Measurements from ENCODE around the gene ASS1. TPM values are rescaled to one million over a fixed set of nuclear protein-coding genes. Genes with fewer than 3 reads are reported as not detected.

ASS1 gene
- total RNA-seq, 1 experiment from 2014 or later, result 40.3 TPM

DNA sequence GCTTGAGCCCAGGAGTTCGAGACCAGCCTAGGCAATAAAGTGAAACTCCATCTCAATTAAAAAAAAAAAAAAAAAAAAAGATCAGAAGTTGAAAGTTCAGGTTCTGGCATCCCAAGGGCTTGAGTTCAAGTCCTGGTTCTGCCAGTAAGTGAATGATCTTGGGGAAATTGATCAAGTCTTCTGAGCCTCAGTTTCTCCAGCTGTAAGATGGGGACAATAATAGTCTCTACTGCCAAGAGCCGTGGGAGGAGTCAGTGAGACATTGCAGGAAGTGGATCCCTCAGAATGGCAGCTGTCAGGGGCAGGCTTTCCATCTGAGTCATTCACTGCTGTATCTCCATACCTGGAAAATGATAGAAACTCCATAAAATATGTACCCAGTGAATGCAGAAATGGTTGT is 96.8 kb downstream of the ASS1 start:
- CTCF ChIA-PET, result interaction anchor here (0.7 kb wide), 1 partner anchor 9 kb away, joined by 4 read pairs; no protein-coding TSS in a partner anchor
- TF ChIP-seq, protein P1, sequence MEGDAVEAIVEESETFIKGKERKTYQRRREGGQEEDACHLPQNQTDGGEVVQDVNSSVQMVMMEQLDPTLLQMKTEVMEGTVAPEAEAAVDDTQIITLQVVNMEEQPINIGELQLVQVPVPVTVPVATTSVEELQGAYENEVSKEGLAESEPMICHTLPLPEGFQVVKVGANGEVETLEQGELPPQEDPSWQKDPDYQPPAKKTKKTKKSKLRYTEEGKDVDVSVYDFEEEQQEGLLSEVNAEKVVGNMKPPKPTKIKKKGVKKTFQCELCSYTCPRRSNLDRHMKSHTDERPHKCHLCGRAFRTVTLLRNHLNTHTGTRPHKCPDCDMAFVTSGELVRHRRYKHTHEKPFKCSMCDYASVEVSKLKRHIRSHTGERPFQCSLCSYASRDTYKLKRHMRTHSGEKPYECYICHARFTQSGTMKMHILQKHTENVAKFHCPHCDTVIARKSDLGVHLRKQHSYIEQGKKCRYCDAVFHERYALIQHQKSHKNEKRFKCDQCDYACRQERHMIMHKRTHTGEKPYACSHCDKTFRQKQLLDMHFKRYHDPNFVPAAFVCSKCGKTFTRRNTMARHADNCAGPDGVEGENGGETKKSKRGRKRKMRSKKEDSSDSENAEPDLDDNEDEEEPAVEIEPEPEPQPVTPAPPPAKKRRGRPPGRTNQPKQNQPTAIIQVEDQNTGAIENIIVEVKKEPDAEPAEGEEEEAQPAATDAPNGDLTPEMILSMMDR (IDR thresholded peaks at IDR 0.05; ENCODE audit: unreplicated experiment), result no peak
- intact Hi-C loops (cut with micrococcal nuclease; ENCODE audit: unreplicated experiment), result no loop called here
- no TSS peak for BruUV-seq (replicated peaks)
- H3K4me3 Mint-ChIP-seq (ENCODE audit: low read depth, unreplicated experiment), result no peak overlapping the region
- H3K36me3 Mint-ChIP-seq (ENCODE audit: insufficient read depth, unreplicated experiment), result no peaks in the 10 kb centered on the region
- H3K4me1 Mint-ChIP-seq (ENCODE audit: low read depth, unreplicated experiment), result peaks cover 9% of the 10 kb centered on the region
- no peak overlapping the region for H3K27ac Mint-ChIP-seq (ENCODE audit: unreplicated experiment)
- H3K27me3 Mint-ChIP-seq (ENCODE audit: unreplicated experiment), result peaks cover 82% of the 10 kb centered on the region
- no peak for DNase-seq
- no peaks in the 10 kb centered on the region for H3K9me3 Mint-ChIP-seq (ENCODE audit: low read depth, unreplicated experiment)

DNA sequence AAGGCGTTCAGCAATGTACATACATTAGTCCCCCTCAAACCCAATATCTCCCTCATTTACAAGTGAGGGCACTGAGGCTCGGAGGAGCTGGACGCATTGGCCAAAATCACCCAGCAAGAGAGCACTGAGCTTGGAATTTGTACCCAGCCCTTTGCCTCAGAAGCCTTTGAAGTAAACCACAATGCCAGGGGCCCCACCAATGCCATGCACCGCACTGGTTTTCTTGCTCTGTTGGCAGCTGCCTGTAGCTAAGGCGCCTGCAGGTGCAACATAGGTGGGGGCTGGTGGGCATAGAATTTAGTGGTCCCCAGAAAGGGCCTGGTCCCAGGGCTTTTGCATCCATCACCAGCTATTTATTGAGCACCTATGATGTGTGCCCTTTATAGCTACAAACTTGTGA is 97.3 kb downstream of the ASS1 start:
- H3K4me3 Mint-ChIP-seq (ENCODE audit: low read depth, unreplicated experiment), result no peak overlapping the region
- no peaks in the 10 kb centered on the region for H3K9me3 Mint-ChIP-seq (ENCODE audit: low read depth, unreplicated experiment)
- no peak overlapping the region for H3K27ac Mint-ChIP-seq (ENCODE audit: unreplicated experiment)
- H3K27me3 Mint-ChIP-seq (ENCODE audit: unreplicated experiment), result peaks cover 77% of the 10 kb centered on the region
- no peaks in the 10 kb centered on the region for H3K36me3 Mint-ChIP-seq (ENCODE audit: insufficient read depth, unreplicated experiment)
- TF ChIP-seq, protein P1 (IDR thresholded peaks at IDR 0.05; ENCODE audit: unreplicated experiment), result no peak
- H3K4me1 Mint-ChIP-seq (ENCODE audit: low read depth, unreplicated experiment), result peaks cover 9% of the 10 kb centered on the region
- intact Hi-C loops (cut with micrococcal nuclease; ENCODE audit: unreplicated experiment), result no loop called here
- no TSS peak for BruUV-seq (replicated peaks)
- no peak for DNase-seq
- CTCF ChIA-PET, result interaction anchor here (0.6 to 0.7 kb wide), 2 partner anchors 10 to 122 kb away, joined by 4 to 7 read pairs; partner anchors contain the start of gene PRDM12

DNA sequence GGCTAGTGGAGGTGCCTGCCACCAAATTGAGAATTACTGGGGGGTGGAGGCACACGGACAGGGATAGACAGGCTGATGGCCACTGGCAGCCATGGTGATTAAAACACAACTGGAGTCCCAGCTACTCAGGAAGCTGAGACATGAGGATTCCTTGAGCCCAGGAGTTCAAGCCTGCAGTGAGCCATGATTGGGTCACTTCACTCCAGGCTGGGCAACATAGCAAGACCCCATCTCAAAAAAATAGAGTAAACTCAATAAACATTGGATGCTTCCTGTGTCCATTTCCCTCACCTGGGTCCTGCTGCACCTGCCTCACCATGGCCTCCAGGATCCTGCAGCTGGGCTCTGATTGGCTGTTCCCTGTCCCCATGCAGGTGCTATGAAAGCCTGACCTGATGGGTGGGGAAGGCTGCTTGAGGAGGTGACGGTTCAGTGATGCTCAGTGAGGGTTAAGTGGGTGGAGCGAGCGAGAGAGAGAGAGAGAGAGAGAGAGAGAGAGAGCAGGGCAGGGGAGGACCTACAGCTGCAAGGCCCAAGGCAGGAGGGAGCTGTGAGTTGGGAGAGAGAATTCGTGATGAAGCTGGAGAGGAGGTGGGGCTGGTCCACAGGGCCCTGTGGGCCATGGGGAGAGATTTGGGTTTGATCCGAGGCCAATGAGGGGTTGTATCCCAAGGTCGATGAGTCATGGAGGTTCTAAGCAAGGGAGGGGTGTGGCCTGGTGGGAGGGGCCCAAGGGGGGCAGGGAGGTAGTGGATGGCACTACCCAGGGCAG is 97.9 kb downstream of the ASS1 start:
- no peak for DNase-seq
- BruUV-seq (replicated peaks), result no TSS peak
- CTCF ChIA-PET, result interaction anchor here (0.6 kb wide), 1 partner anchor 122 kb away, joined by 7 read pairs; the partner anchor contains the start of gene PRDM12
- Mint-ChIP-seq H3K36me3 (ENCODE audit: insufficient read depth, unreplicated experiment) (no peaks in the 10 kb centered on the region), H3K9me3 (ENCODE audit: low read depth, unreplicated experiment) (no peaks in the 10 kb centered on the region), H3K27me3 (ENCODE audit: unreplicated experiment) (peaks cover 71% of the 10 kb centered on the region), H3K4me1 (ENCODE audit: low read depth, unreplicated experiment) (peaks cover 9% of the 10 kb centered on the region), H3K4me3 (ENCODE audit: low read depth, unreplicated experiment) (no peak overlapping the region), H3K27ac (ENCODE audit: unreplicated experiment) (no peak overlapping the region)
- intact Hi-C loops (cut with micrococcal nuclease; ENCODE audit: unreplicated experiment), result no loop called here
- TF ChIP-seq, protein P1 (IDR thresholded peaks at IDR 0.05; ENCODE audit: unreplicated experiment), result no peak

DNA sequence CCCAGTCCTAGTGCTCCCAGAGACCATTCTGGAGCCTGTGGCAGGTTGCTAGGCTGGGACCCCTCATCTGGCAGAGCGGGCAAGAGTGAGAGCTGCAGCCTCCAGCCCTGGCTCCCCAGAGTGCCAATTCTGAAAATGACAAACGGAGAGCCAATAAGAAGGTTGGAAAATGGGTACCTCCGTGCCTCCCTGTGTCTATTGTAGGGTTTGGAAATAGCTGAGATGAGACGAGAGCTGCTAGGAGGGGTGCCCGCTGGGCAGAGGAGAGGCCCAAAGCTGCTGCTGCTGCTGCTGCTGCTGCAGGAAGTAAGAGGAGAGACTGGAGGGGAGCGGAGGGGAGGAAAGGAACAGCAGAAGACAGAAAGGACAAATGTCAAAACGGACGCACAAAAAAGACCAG is 98.6 kb downstream of the ASS1 start:
- Mint-ChIP-seq H3K4me1 (ENCODE audit: low read depth, unreplicated experiment) (peaks cover 9% of the 10 kb centered on the region), H3K36me3 (ENCODE audit: insufficient read depth, unreplicated experiment) (no peaks in the 10 kb centered on the region), H3K9me3 (ENCODE audit: low read depth, unreplicated experiment) (no peaks in the 10 kb centered on the region), H3K27me3 (ENCODE audit: unreplicated experiment) (peaks cover 64% of the 10 kb centered on the region), H3K4me3 (ENCODE audit: low read depth, unreplicated experiment) (no peak overlapping the region), H3K27ac (ENCODE audit: unreplicated experiment) (no peak overlapping the region)
- intact Hi-C loops (cut with micrococcal nuclease; ENCODE audit: unreplicated experiment), result no loop called here
- BruUV-seq (replicated peaks), result no TSS peak
- TF ChIP-seq, protein P1 (IDR thresholded peaks at IDR 0.05; ENCODE audit: unreplicated experiment), result no peak
- CTCF ChIA-PET, result no interaction called here
- no peak for DNase-seq

Data from Calu3 (cell line).